Stomach (tissue), 4 donors: ENCODE results near the gene KRTAP4-2.

Experiments
- EP300 ChIP-seq: sonication (generic); formaldehyde crosslinking; IDR thresholded peaks from one replicate; pipeline ENCODE4 v1.6.1; 2017; ENCODE audit warnings: antibody characterized with exemption
- POLR2A ChIP-seq, 4 donors: fragments of 450-650 bp; IDR thresholded peaks; one replicate each; pipeline ENCODE4 v1.6.1; 2016; ENCODE audit warnings: antibody characterized with exemption in 4 of 4, control low read depth in 2 of 4, mild to moderate bottlenecking in 1 of 4, moderate library complexity in 1 of 4
- POLR2AphosphoS5 ChIP-seq, 3 donors: sonication (generic); formaldehyde crosslinking; IDR thresholded peaks; one replicate each; pipeline ENCODE4 v1.6.1; 2016; ENCODE audit warnings: antibody characterized with exemption in 3 of 3
- TF ChIP-seq, protein P1 (sequence below), 7 experiments: fragments of 450-650 bp in 4 of 7; fragments of 200-600 bp in 3 of 7; sonication (generic) in 3 of 7; IDR thresholded peaks; one replicate each; pipeline ENCODE4 v1.5.1; 2016 to 2019; ENCODE audit warnings: antibody characterized with exemption in 7 of 7, control low read depth in 2 of 7, mild to moderate bottlenecking in 1 of 7

DNA sequence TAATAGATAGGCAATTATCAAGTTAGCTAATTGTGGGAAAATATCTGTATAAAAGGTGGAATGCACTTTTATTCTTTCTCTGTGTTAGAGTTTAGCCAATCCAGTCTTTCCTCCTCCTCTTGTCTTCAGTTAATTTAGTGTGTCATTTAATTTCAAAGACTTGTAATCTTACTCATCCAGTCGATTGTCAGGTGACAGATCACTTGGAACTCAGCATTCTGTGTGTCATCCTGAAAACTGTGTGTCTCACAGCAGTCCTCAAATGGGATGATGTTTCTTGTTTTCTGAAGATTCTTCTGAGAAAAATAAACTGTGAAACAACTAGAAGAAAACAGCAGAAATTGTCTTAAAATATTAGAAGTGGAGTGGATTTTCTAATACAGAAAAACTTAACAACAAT lies 7.0 kb upstream of the KRTAP4-2 start:
- TF ChIP-seq EP300 (no peak), POLR2AphosphoS5 (IDR thresholded peaks at IDR 0.05) (no peak), POLR2A (IDR thresholded peaks at IDR 0.05) (no peak)
- TF ChIP-seq, protein P1, sequence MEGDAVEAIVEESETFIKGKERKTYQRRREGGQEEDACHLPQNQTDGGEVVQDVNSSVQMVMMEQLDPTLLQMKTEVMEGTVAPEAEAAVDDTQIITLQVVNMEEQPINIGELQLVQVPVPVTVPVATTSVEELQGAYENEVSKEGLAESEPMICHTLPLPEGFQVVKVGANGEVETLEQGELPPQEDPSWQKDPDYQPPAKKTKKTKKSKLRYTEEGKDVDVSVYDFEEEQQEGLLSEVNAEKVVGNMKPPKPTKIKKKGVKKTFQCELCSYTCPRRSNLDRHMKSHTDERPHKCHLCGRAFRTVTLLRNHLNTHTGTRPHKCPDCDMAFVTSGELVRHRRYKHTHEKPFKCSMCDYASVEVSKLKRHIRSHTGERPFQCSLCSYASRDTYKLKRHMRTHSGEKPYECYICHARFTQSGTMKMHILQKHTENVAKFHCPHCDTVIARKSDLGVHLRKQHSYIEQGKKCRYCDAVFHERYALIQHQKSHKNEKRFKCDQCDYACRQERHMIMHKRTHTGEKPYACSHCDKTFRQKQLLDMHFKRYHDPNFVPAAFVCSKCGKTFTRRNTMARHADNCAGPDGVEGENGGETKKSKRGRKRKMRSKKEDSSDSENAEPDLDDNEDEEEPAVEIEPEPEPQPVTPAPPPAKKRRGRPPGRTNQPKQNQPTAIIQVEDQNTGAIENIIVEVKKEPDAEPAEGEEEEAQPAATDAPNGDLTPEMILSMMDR (IDR thresholded peaks at IDR 0.05): no peak
